OCI-LY1 (cell line): Measurements from ENCODE around the gene UNG.

Source experiments
- H2AFZ ChIP-seq: fragments of 200-600 bp; sonication (generic), shearing (Covaris generic); 2 replicates; pipeline ENCODE4 v1.6.0; 2014; ENCODE audit warnings: antibody characterized with exemption, mild to moderate bottlenecking, low read length
- H3F3A ChIP-seq: fragments of 200-600 bp; sonication (generic), shearing (Covaris generic); 2 replicates; pipeline ENCODE4 v1.6.0; 2014; ENCODE audit warnings: mild to moderate bottlenecking, antibody characterized with exemption, low read length, moderate library complexity; ENCODE audit not compliant: insufficient read depth
- H3K27ac ChIP-seq: fragments of 200-600 bp; sonication (generic); 2 replicates; pipeline ENCODE4 v1.5.1; 2014; ENCODE audit warnings: low read length, mixed run types, mild to moderate bottlenecking, low read depth; ENCODE audit not compliant: poor library complexity, severe bottlenecking
- H3K27me3 ChIP-seq: fragments of 200-600 bp; sonication (generic); 2 replicates; pipeline ENCODE4 v1.6.0; 2014; ENCODE audit warnings: antibody characterized with exemption, mild to moderate bottlenecking, low read length, moderate library complexity; ENCODE audit not compliant: insufficient read depth
- H3K36me3 ChIP-seq: fragments of 200-600 bp; sonication (generic); 2 replicates; pipeline ENCODE4 v1.6.1; 2014; ENCODE audit warnings: mild to moderate bottlenecking, antibody characterized with exemption, low read length, moderate library complexity, mixed read lengths; ENCODE audit not compliant: insufficient read depth
- H3K4me1 ChIP-seq: fragments of 200-600 bp; sonication (generic); 2 replicates; pipeline ENCODE4 v1.5.1; 2014; ENCODE audit warnings: mild to moderate bottlenecking, low read length, moderate library complexity; ENCODE audit not compliant: insufficient read depth, severe bottlenecking
- H3K4me2 ChIP-seq: fragments of 200-600 bp; sonication (generic), shearing (Covaris generic); 2 replicates; pipeline ENCODE4 v1.6.1; 2014; ENCODE audit warnings: low read length
- H3K4me3 ChIP-seq: fragments of 200-600 bp; sonication (generic); 2 replicates; pipeline ENCODE4 v1.5.1; 2014; ENCODE audit warnings: low read length, low read depth, mild to moderate bottlenecking, mixed read lengths; ENCODE audit not compliant: poor library complexity, severe bottlenecking
- H3K79me2 ChIP-seq: fragments of 200-600 bp; shearing (Covaris generic); 2 replicates; pipeline ENCODE4 v1.6.1; 2016; ENCODE audit warnings: mixed run types, low read length, mixed read lengths; ENCODE audit not compliant: insufficient read depth
- H3K9ac ChIP-seq: fragments of 200-600 bp; sonication (generic), shearing (Covaris generic); 2 replicates; pipeline ENCODE4 v1.6.1; 2014; ENCODE audit warnings: mild to moderate bottlenecking, low read length, mixed read lengths
- H3K9me2 ChIP-seq: fragments of 200-600 bp; sonication (generic), shearing (Covaris generic); 2 replicates; pipeline ENCODE4 v1.6.1; 2014; ENCODE audit warnings: low read depth, mild to moderate bottlenecking, low read length, mixed read lengths
- H3K9me3 ChIP-seq: fragments of 200-600 bp; shearing (Covaris generic); 2 replicates; pipeline ENCODE4 v1.6.1; 2014; ENCODE audit warnings: low read length, mixed read lengths
- H4K20me1 ChIP-seq: fragments of 200-600 bp; sonication (generic), shearing (Covaris generic); 2 replicates; pipeline ENCODE4 v1.6.0; 2016; ENCODE audit warnings: mild to moderate bottlenecking, low read length; ENCODE audit not compliant: insufficient read depth
- EZH2 ChIP-seq: fragments of 200-600 bp; sonication (generic), shearing (Covaris generic); IDR thresholded peaks from 2 replicates; pipeline ENCODE4 v1.8.0; 2017; ENCODE audit warnings: borderline replicate concordance, mixed run types, mild to moderate bottlenecking, antibody characterized with exemption, low read length, moderate library complexity, mixed read lengths
- TF ChIP-seq, protein P1 (sequence below): fragments of 200-600 bp; sonication (generic), shearing (Covaris generic); IDR thresholded peaks from 2 replicates; pipeline ENCODE4 v1.5.1; 2017; ENCODE audit warnings: mild to moderate bottlenecking, antibody characterized with exemption, low read length, moderate library complexity, mixed read lengths

Gene UNG

DNA sequence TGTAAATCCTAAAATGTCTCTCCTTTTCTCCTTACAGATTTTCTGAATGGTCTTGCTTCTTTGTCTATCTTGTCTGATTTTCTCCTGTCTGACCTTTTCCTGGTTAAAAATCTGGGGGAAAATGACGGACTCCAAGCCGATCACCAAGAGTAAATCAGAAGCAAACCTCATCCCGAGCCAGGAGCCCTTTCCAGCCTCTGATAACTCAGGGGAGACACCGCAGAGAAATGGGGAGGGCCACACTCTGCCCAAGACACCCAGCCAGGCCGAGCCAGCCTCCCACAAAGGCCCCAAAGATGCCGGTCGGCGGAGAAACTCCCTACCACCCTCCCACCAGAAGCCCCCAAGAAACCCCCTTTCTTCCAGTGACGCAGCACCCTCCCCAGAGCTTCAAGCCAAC, 42.0 kb downstream of the UNG start:
- H3K27me3 ChIP-seq = no peaks in the 10 kb centered on the region
- H4K20me1 ChIP-seq = no peaks in the 10 kb centered on the region
- H3K36me3 ChIP-seq = no peaks in the 10 kb centered on the region
- H3K4me3 ChIP-seq = no peak overlapping the region
- H3K9me2 ChIP-seq = no peaks in the 10 kb centered on the region
- H3K79me2 ChIP-seq = no peaks in the 10 kb centered on the region
- no peak for TF ChIP-seq EZH2
- TF ChIP-seq, protein P1, sequence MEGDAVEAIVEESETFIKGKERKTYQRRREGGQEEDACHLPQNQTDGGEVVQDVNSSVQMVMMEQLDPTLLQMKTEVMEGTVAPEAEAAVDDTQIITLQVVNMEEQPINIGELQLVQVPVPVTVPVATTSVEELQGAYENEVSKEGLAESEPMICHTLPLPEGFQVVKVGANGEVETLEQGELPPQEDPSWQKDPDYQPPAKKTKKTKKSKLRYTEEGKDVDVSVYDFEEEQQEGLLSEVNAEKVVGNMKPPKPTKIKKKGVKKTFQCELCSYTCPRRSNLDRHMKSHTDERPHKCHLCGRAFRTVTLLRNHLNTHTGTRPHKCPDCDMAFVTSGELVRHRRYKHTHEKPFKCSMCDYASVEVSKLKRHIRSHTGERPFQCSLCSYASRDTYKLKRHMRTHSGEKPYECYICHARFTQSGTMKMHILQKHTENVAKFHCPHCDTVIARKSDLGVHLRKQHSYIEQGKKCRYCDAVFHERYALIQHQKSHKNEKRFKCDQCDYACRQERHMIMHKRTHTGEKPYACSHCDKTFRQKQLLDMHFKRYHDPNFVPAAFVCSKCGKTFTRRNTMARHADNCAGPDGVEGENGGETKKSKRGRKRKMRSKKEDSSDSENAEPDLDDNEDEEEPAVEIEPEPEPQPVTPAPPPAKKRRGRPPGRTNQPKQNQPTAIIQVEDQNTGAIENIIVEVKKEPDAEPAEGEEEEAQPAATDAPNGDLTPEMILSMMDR = no peak
- no peak overlapping the region for H2AFZ ChIP-seq
- no peaks in the 10 kb centered on the region for H3K9me3 ChIP-seq
- no peaks in the 10 kb centered on the region for H3K4me1 ChIP-seq
- H3K4me2 ChIP-seq = no peak overlapping the region
- H3K27ac ChIP-seq = no peak overlapping the region
- H3F3A ChIP-seq = no peaks in the 10 kb centered on the region
- H3K9ac ChIP-seq = no peak overlapping the region

- Histone ChIP-seq H3K36me3 (no peaks in the 10 kb centered on the region), H3K27me3 (no peaks in the 10 kb centered on the region), H3K4me2 (no peak overlapping the region), H3K4me3 (no peak overlapping the region), H3K9me3 (no peaks in the 10 kb centered on the region), H3K9ac (no peak overlapping the region), H3F3A (no peaks in the 10 kb centered on the region), H3K4me1 (no peaks in the 10 kb centered on the region), H4K20me1 (no peaks in the 10 kb centered on the region), H3K9me2 (no peaks in the 10 kb centered on the region), H3K79me2 (no peaks in the 10 kb centered on the region), H2AFZ (no peak overlapping the region), H3K27ac (no peak overlapping the region)
- TF ChIP-seq, protein P1 = no peak
- TF ChIP-seq EZH2 = no peak
Measured at GRCh38 chr12:109139791-109140190, 42.4 kb downstream of the UNG start.

- no peaks in the 10 kb centered on the region for H4K20me1 ChIP-seq
- no peaks in the 10 kb centered on the region for H3K4me1 ChIP-seq
- no peaks in the 10 kb centered on the region for H3F3A ChIP-seq
- H3K79me2 ChIP-seq = no peaks in the 10 kb centered on the region
- H3K36me3 ChIP-seq = no peaks in the 10 kb centered on the region
- no peaks in the 10 kb centered on the region for H3K27me3 ChIP-seq
- H2AFZ ChIP-seq = no peak overlapping the region
- no peaks in the 10 kb centered on the region for H3K9me2 ChIP-seq
- H3K4me3 ChIP-seq = no peak overlapping the region
- H3K4me2 ChIP-seq = no peak overlapping the region
- H3K9ac ChIP-seq = no peak overlapping the region
- no peak overlapping the region for H3K27ac ChIP-seq
- TF ChIP-seq, protein P1 = no peak
- TF ChIP-seq EZH2 = no peak
- H3K9me3 ChIP-seq = no peaks in the 10 kb centered on the region
Measured at GRCh38 chr12:109140560-109140959, 43.2 kb downstream of the UNG start.
